H1 (cell line): ENCODE measurements around the gene DOCK6. TPM values are rescaled to one million over a fixed set of nuclear protein-coding genes. Genes with fewer than 3 reads are reported as not detected.

Source experiments
- CTCF ChIA-PET: fragments of 300-600 bp; sonication (Branson Sonifier 250); formaldehyde crosslinking; loops from one replicate; lab custom pipeline; 2021; ENCODE audit not compliant: partially characterized antibody; lab: Charles Lee
- POLR2A ChIA-PET: fragments of 300-600 bp; sonication (Branson Sonifier 250); formaldehyde crosslinking; loops from one replicate; lab custom pipeline; 2021; ENCODE audit warnings: inconsistent platforms; ENCODE audit not compliant: partially characterized antibody; lab: Charles Lee
- DNase-seq, 2 experiments: peaks; one replicate each; pipeline versions ENCODE4 v3.0.0 to v3.0.0-alpha.2; 2010 to 2022; ENCODE audit warnings: low spot score in 2 of 2, low read depth in 1 of 2, mixed read lengths in 1 of 2
- FAIRE-seq: peaks from 2 replicates; lab custom pipeline; 2011; peaks lifted over from hg19 to GRCh38; lab: Jason Lieb, UNC
- H2AFZ ChIP-seq: 2 replicates; pipeline ENCODE4 v1.8.1; 2012; ENCODE audit warnings: low read length, inconsistent platforms
- H2AK5ac ChIP-seq: 2 replicates; pipeline ENCODE4 v1.6.1; 2013; ENCODE audit warnings: low read depth, low read length
- H2BK120ac ChIP-seq: replicated peaks from 2 replicates; pipeline ENCODE3; 2013; ENCODE audit warnings: low read depth, low read length, inconsistent platforms
- H2BK12ac ChIP-seq: 2 replicates; pipeline ENCODE4 v1.6.1; 2013; ENCODE audit warnings: low read depth, low read length
- H2BK15ac ChIP-seq: 2 replicates; pipeline ENCODE4 v1.6.1; 2013; ENCODE audit warnings: low read length
- H2BK20ac ChIP-seq: 2 replicates; pipeline ENCODE4 v1.6.1; 2013; ENCODE audit warnings: low read length
- H2BK5ac ChIP-seq: 2 replicates; pipeline ENCODE4 v1.6.1; 2013; ENCODE audit warnings: low read depth, low read length
- H3K14ac ChIP-seq: 2 replicates; pipeline ENCODE4 v1.6.1; 2013; ENCODE audit warnings: inconsistent platforms; ENCODE audit not compliant: insufficient read length
- H3K18ac ChIP-seq: 2 replicates; pipeline ENCODE4 v1.6.1; 2013; ENCODE audit warnings: low read length; ENCODE audit errors: extremely low read depth
- H3K23ac ChIP-seq: 2 replicates; pipeline ENCODE4 v1.6.1; 2013; ENCODE audit warnings: inconsistent platforms; ENCODE audit not compliant: insufficient read length
- H3K23me2 ChIP-seq: 2 replicates; pipeline ENCODE4 v1.6.1; 2013; ENCODE audit warnings: low read depth, low read length
- H3K27ac ChIP-seq: 2 replicates; pipeline ENCODE4 v1.6.1; 2011; ENCODE audit warnings: low read depth, low read length, inconsistent platforms
- H3K27me3 ChIP-seq, 4 experiments: replicated peaks in 1 of 4; 1 replicate in 1 of 4; 2 replicates in 3 of 4; pipeline versions ENCODE4 v1.6.1 to v1.8.1; 2011 to 2013; ENCODE audit warnings: low read length in 3 of 4, mild to moderate bottlenecking in 3 of 4, inconsistent platforms in 2 of 4, mixed read lengths in 2 of 4, moderate library complexity in 1 of 4; ENCODE audit not compliant: control insufficient read depth in 3 of 4, insufficient read depth in 3 of 4; ENCODE audit errors: extremely low read depth in 1 of 4
- H3K36me3 ChIP-seq, 4 experiments: 2 replicates each; pipeline versions ENCODE4 v1.6.1 to v1.8.1; 2011 to 2013; ENCODE audit warnings: mild to moderate bottlenecking in 4 of 4, low read length in 3 of 4, moderate library complexity in 2 of 4, control low read depth in 1 of 4, inconsistent platforms in 1 of 4; ENCODE audit not compliant: insufficient read depth in 4 of 4, control insufficient read depth in 2 of 4
- H3K4ac ChIP-seq: replicated peaks from 2 replicates; pipeline ENCODE3; 2013; ENCODE audit warnings: low read length, low read depth, mixed read lengths, inconsistent platforms; ENCODE audit not compliant: insufficient read length
- H3K4me1 ChIP-seq, 4 experiments: replicated peaks in 1 of 4; 1 replicate in 1 of 4; 2 replicates in 3 of 4; pipeline versions ENCODE4 v1.6.1 to v1.8.1; 2011 to 2013; ENCODE audit warnings: low read length in 3 of 4, inconsistent platforms in 2 of 4, mixed read lengths in 1 of 4; ENCODE audit not compliant: insufficient read depth in 4 of 4, control insufficient read depth in 3 of 4
- H3K4me2 ChIP-seq, 2 experiments: 2 replicates each; pipeline versions ENCODE4 v1.6.1 to v1.8.1; 2011 to 2013; ENCODE audit warnings: low read depth in 2 of 2, low read length in 2 of 2, control low read depth in 1 of 2, inconsistent platforms in 1 of 2, mild to moderate bottlenecking in 1 of 2; ENCODE audit not compliant: insufficient read depth in 1 of 2
- H3K4me3 ChIP-seq, 4 experiments: fragments of 200-600, 300-600 bp in 1 of 4; sonication (generic), shearing (Covaris generic), sonication (Bioruptor Twin) in 1 of 4; 2 replicates each; pipeline versions ENCODE4 v1.5.1 to v1.8.1; 2011 to 2016; ENCODE audit warnings: low read length in 4 of 4, low read depth in 3 of 4, control low read depth in 2 of 4, inconsistent platforms in 2 of 4, mild to moderate bottlenecking in 2 of 4, mixed read lengths in 1 of 4, moderate library complexity in 1 of 4; ENCODE audit not compliant: insufficient read depth in 2 of 4; ENCODE audit errors: extremely low read depth in 1 of 4
- H3K56ac ChIP-seq: replicated peaks from 2 replicates; pipeline ENCODE3; 2013; ENCODE audit warnings: low read depth, mild to moderate bottlenecking, mixed read lengths, low read length, inconsistent platforms; ENCODE audit not compliant: insufficient read length
- H3K79me1 ChIP-seq: 2 replicates; pipeline ENCODE4 v1.6.1; 2013; ENCODE audit warnings: low read depth, low read length, control low read depth
- H3K79me2 ChIP-seq, 2 experiments: 2 replicates each; pipeline versions ENCODE4 v1.6.1 to v1.8.1; 2012 to 2013; ENCODE audit warnings: low read length in 2 of 2, mild to moderate bottlenecking in 2 of 2, inconsistent platforms in 1 of 2; ENCODE audit not compliant: insufficient read depth in 2 of 2, control insufficient read depth in 1 of 2
- H3K9ac ChIP-seq, 4 experiments: replicated peaks in 1 of 4; 1 replicate in 1 of 4; 2 replicates in 3 of 4; pipeline versions ENCODE4 v1.6.1 to v1.8.1; 2011 to 2013; ENCODE audit warnings: low read depth in 3 of 4, low read length in 3 of 4, control low read depth in 2 of 4, mild to moderate bottlenecking in 2 of 4, moderate library complexity in 2 of 4, inconsistent platforms in 1 of 4; ENCODE audit errors: extremely low read depth in 1 of 4
- H3K9me3 ChIP-seq, 2 experiments: 2 replicates each; pipeline versions ENCODE4 v1.6.1 to v1.8.1; 2012 to 2013; ENCODE audit warnings: mild to moderate bottlenecking in 2 of 2, moderate library complexity in 2 of 2, control low read depth in 1 of 2, inconsistent platforms in 1 of 2, low read depth in 1 of 2, low read length in 1 of 2, mixed read lengths in 1 of 2; ENCODE audit not compliant: insufficient read depth in 2 of 2
- H4K20me1 ChIP-seq, 2 experiments: replicated peaks in 1 of 2; 2 replicates each; pipeline versions ENCODE3 to v1.8.1; 2011 to 2013; ENCODE audit warnings: inconsistent platforms in 2 of 2, low read length in 2 of 2, mild to moderate bottlenecking in 1 of 2; ENCODE audit not compliant: insufficient read depth in 2 of 2, control insufficient read depth in 1 of 2
- H4K5ac ChIP-seq: 2 replicates; pipeline ENCODE4 v1.6.1; 2013; ENCODE audit warnings: low read length, low read depth, mixed read lengths, inconsistent platforms; ENCODE audit not compliant: insufficient read length
- H4K8ac ChIP-seq: 2 replicates; pipeline ENCODE4 v1.8.0; 2013; ENCODE audit warnings: mild to moderate bottlenecking, moderate library complexity, low read length, inconsistent platforms; ENCODE audit not compliant: insufficient read depth; ENCODE audit errors: extremely low read depth
- H4K91ac ChIP-seq: replicated peaks from 2 replicates; pipeline ENCODE3; 2013; ENCODE audit warnings: low read length, mixed read lengths, inconsistent platforms; ENCODE audit not compliant: insufficient read length
- BACH1 ChIP-seq: IDR thresholded peaks from 2 replicates; pipeline ENCODE4 v1.6.1; 2012; ENCODE audit warnings: low read length, improper control_type of control experiment
- BCL11A ChIP-seq, 2 experiments: IDR thresholded peaks; one replicate each; pipeline ENCODE4 v1.6.1; 2011; ENCODE audit warnings: low read depth in 2 of 2, low read length in 2 of 2, mild to moderate bottlenecking in 2 of 2
- CREB1 ChIP-seq: IDR thresholded peaks from 2 replicates; pipeline ENCODE4 v1.6.1; 2012; ENCODE audit warnings: inconsistent platforms
- EP300 ChIP-seq, 2 experiments: IDR thresholded peaks; 1 replicate in 1 of 2; 2 replicates in 1 of 2; pipeline ENCODE4 v1.6.1; 2011 to 2012; ENCODE audit warnings: low read depth in 2 of 2, low read length in 2 of 2, mild to moderate bottlenecking in 2 of 2, borderline replicate concordance in 1 of 2, inconsistent platforms in 1 of 2, moderate library complexity in 1 of 2
- KDM4A ChIP-seq: IDR thresholded peaks from one replicate; pipeline ENCODE4 v1.7.1; 2012; ENCODE audit warnings: low read depth, mild to moderate bottlenecking, moderate library complexity, low read length, inconsistent platforms; ENCODE audit not compliant: severe bottlenecking
- PHF8 ChIP-seq: fragments of 200-600 bp; sonication (generic); conservative IDR thresholded peaks from 2 replicates; pipeline ENCODE4 v1.7.1; 2012; ENCODE audit warnings: low read depth, mild to moderate bottlenecking, inconsistent platforms, low read length, moderate library complexity
- RBBP5 ChIP-seq: IDR thresholded peaks from 2 replicates; pipeline ENCODE4 v1.7.1; 2012; ENCODE audit warnings: low read depth, mild to moderate bottlenecking, inconsistent platforms, low read length, moderate library complexity, borderline replicate concordance
- SIRT6 ChIP-seq: IDR thresholded peaks from one replicate; pipeline ENCODE4 v1.7.1; 2012; ENCODE audit warnings: low read length, inconsistent platforms
- TAF7 ChIP-seq: optimal IDR thresholded peaks from 2 replicates; pipeline ENCODE3; 2011; ENCODE audit warnings: low read depth, mild to moderate bottlenecking, inconsistent platforms, low read length, moderate library complexity, borderline replicate concordance
- YY1 ChIP-seq: IDR thresholded peaks from 2 replicates; pipeline ENCODE4 v1.6.1; 2011; ENCODE audit warnings: low read depth, mild to moderate bottlenecking, low read length
- ZNF274 ChIP-seq: IDR thresholded peaks from 2 replicates; pipeline ENCODE4 v1.7.0; 2012; ENCODE audit warnings: low read length, borderline replicate concordance; ENCODE audit errors: extremely low read depth
- WGBS, 2 experiments: shearing (Covaris generic) in 1 of 2; methylation state at CpG; one replicate each; pipeline versions ENCODE4 v1.1.6 to v1.1.7; 2013 to 2015; ENCODE audit warnings: low lambda C conversion rate in 2 of 2, mixed read lengths in 2 of 2, inconsistent platforms in 1 of 2, low coverage in 1 of 2, missing lambda C conversion rate in 1 of 2; ENCODE audit not compliant: insufficient replicate concordance in 2 of 2, insufficient coverage in 1 of 2, insufficient read length in 1 of 2; ENCODE audit errors: extremely low coverage in 1 of 2, missing lambda C conversion rate in 1 of 2; 5-methylcytosine and 5-hydroxymethylcytosine counted together
- polyA plus RNA-seq, 7 experiments: library from polyadenylated mRNA; depleted of rRNA in 3 of 7; stranded (reverse) in 5 of 7; unstranded in 2 of 7; fragments of >200 nt in 5 of 7; fragments of 200-250 nt in 2 of 7; gene quantifications; 1 replicate in 5 of 7; 2 replicates in 1 of 7; 4 replicates in 1 of 7; pipeline versions ENCODE4 v1.2.1 to v1.2.3, GENCODE V29; 2011 to 2013; ENCODE audit warnings: missing spikeins in 2 of 7, mixed read lengths in 2 of 7
- total RNA-seq: library from RNA; stranded (reverse); fragmentation: NEBNext Ultra II Directional; extraction: Animal tissue kit (Norgen Biotek cat#: 25700); gene quantifications from 2 replicates; pipeline ENCODE4 v1.2.1, GENCODE V29; 2021

DOCK6 gene
- total and polyA plus RNA-seq, 2 of the 8 experiments (the other 6 are each of a cell fraction or from before 2014, with no cell fraction given): 25.5 to 54.7 TPM

DNA sequence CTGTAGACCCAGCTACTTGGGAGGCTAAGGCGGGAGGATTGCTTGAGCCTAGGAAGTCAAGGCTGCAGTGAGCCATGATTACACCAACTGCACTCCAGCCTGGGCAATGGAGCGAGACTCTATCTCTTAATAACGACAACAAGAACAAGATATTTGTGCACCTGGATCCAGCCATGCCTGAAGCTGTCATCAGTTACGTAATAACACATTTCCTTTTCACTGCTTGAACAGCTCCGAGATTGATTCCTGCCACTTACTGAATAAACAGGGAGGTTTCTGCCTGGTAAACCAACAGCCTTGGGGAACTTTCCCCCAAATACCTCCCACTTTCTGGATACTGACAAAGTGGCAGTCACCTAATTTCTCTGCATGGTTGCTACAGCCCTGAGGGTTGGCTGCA lies 70.4 kb downstream of the DOCK6 start:
- DNase-seq (no peak), FAIRE-seq (no peak)
- no peak overlapping the region for H3K27ac ChIP-seq
- no peak overlapping the region for H2AK5ac ChIP-seq
- no peak overlapping the region for H3K23ac ChIP-seq
- H4K91ac ChIP-seq: no peak overlapping the region
- peaks cover 0 to 3% (median 2%) of the 10 kb centered on the region in 4 experiments; a peak in 4 of 7 replicates for H3K4me1 ChIP-seq
- peaks cover 2 to 27% (median 10%) of the 10 kb centered on the region in 4 experiments; a peak in 6 of 8 replicates for H3K36me3 ChIP-seq
- no peak overlapping the region for H2BK15ac ChIP-seq
- no peak overlapping the region for H4K5ac ChIP-seq
- H2AFZ ChIP-seq: no peak overlapping the region
- no peak overlapping the region for H3K56ac ChIP-seq
- no peak overlapping the region for H4K8ac ChIP-seq
- H2BK120ac ChIP-seq: no peak overlapping the region
- no peak overlapping the region for H2BK5ac ChIP-seq
- H3K79me2 ChIP-seq: no peaks in the 10 kb centered on the region
- H3K4me3 ChIP-seq: no peak overlapping the region
- H2BK20ac ChIP-seq: no peak overlapping the region
- 98% methylated on average over 5 of the region's 5 CpGs; no CpG with 5 or more reads in 1 of the 2 experiments for WGBS, 2 experiments
- H3K9ac ChIP-seq: no peak overlapping the region
- H3K23me2 ChIP-seq: peaks cover under 1% of the 10 kb centered on the region; the same call in 1 of the 2 replicates
- H3K79me1 ChIP-seq: no peaks in the 10 kb centered on the region; the same call in 1 of the 2 replicates
- H4K20me1 ChIP-seq: no peaks in the 10 kb centered on the region
- no peak overlapping the region for H2BK12ac ChIP-seq
- H3K18ac ChIP-seq: no peak overlapping the region
- CTCF ChIA-PET: interaction anchor here (0.7 to 1.4 kb wide), 5 partner anchors 9 to 263 kb away, joined by 3 to 4 read pairs (median 3); no protein-coding TSS in a partner anchor
- H3K27me3 ChIP-seq: no peaks in the 10 kb centered on the region
- POLR2A ChIA-PET: interaction anchor here (0.6 to 2.3 kb wide), 4 partner anchors 8 to 56 kb away, joined by 3 to 7 read pairs (median 3); no protein-coding TSS in a partner anchor
- no peak overlapping the region for H3K4ac ChIP-seq
- no peaks in the 10 kb centered on the region for H3K9me3 ChIP-seq
- H3K4me2 ChIP-seq: no peak overlapping the region
- no peak overlapping the region for H3K14ac ChIP-seq
- TF ChIP-seq EP300 (IDR thresholded peaks at IDR 0.05; ENCODE audit: borderline replicate concordance in 1 of 2, low read depth in 2 of 2, low read length in 2 of 2) (no peak), SIRT6 (no peak), YY1 (no peak), RBBP5 (no peak), TAF7 (no peak), BCL11A (IDR thresholded peaks at IDR 0.05; ENCODE audit: low read depth in 2 of 2, low read length in 2 of 2) (no peak), BACH1 (no peak), ZNF274 (no peak), PHF8 (no peak), CREB1 (no peak), KDM4A (no peak)
